Spinal cord (tissue), 10 donors: ENCODE measurements around the gene ARHGEF37. TPM values are rescaled to one million over a fixed set of nuclear protein-coding genes. Genes with fewer than 3 reads are reported as not detected.

Experiments used
- DNase-seq, 6 donors: peaks; one replicate each; pipeline versions ENCODE4 v3.0.0 to v3.0.0-alpha.2; 2013 to 2015; ENCODE audit warnings: low spot score in 6 of 6, low read depth in 4 of 6
- H3K27ac ChIP-seq: one replicate; pipeline ENCODE4 v1.5.1; 2013; ENCODE audit warnings: low read depth, low read length, control low read depth
- H3K27me3 ChIP-seq: one replicate; pipeline ENCODE4 v1.6.1; 2013; ENCODE audit warnings: low read length; ENCODE audit not compliant: control insufficient read depth, insufficient read depth
- H3K36me3 ChIP-seq: one replicate; pipeline ENCODE4 v1.6.1; 2013; ENCODE audit warnings: low read length; ENCODE audit not compliant: control insufficient read depth, insufficient read depth
- H3K4me1 ChIP-seq: one replicate; pipeline ENCODE4 v1.6.1; 2013; ENCODE audit warnings: low read length; ENCODE audit not compliant: control insufficient read depth, insufficient read depth
- H3K4me3 ChIP-seq: one replicate; pipeline ENCODE4 v1.5.1; 2013; ENCODE audit warnings: low read depth, low read length, control low read depth
- H3K9me3 ChIP-seq: one replicate; pipeline ENCODE4 v1.6.1; 2013; ENCODE audit warnings: low read length; ENCODE audit not compliant: control insufficient read depth, insufficient read depth
- WGBS: methylation state at CpG from one replicate; pipeline ENCODE4 v1.1.5; 2013; ENCODE audit warnings: missing lambda C conversion rate; ENCODE audit not compliant: insufficient coverage; 5-methylcytosine and 5-hydroxymethylcytosine counted together
- polyA plus RNA-seq, 2 donors: library from polyadenylated mRNA; unstranded; fragments of 120-200 nt; gene quantifications; one replicate each; pipeline ENCODE4 v1.2.1, GENCODE V29; 2013; ENCODE audit not compliant: insufficient read length in 2 of 2
- total RNA-seq, 2 donors: library from RNA; depleted of rRNA in 1 of 2; stranded (reverse); fragments of 120-200 nt in 1 of 2; fragments of >200 nt in 1 of 2; gene quantifications; one replicate each; pipeline versions ENCODE4 v1.2.3 to v1.2.4, GENCODE V29; 2013 to 2014
- donor health status: healthy.

The ARHGEF37 gene
- total and polyA plus RNA-seq, 4 donors = 5.6 to 22.3 (median 7.1) TPM

- WGBS = 100% methylated on average over 1 of the region's 3 CpGs
- no peak overlapping the region for H3K4me3 ChIP-seq
- no peak overlapping the region for H3K27ac ChIP-seq
- H3K4me1 ChIP-seq = peaks cover 4% of the 10 kb centered on the region
- no peak for DNase-seq
- no peaks in the 10 kb centered on the region for H3K27me3 ChIP-seq
- no peaks in the 10 kb centered on the region for H3K9me3 ChIP-seq
- no peaks in the 10 kb centered on the region for H3K36me3 ChIP-seq
Measured at GRCh38 chr5:149674686-149675085, 93.4 kb downstream of the ARHGEF37 start.

- no peaks in the 10 kb centered on the region for H3K27me3 ChIP-seq
- DNase-seq = peak in 1 of 6 donors; percentile 30
- H3K9me3 ChIP-seq = no peaks in the 10 kb centered on the region
- peaks cover 4% of the 10 kb centered on the region for H3K4me1 ChIP-seq
- no peak overlapping the region for H3K4me3 ChIP-seq
- no peak overlapping the region for H3K27ac ChIP-seq
- WGBS = 77% methylated on average over 10 of the region's 12 CpGs
- no peaks in the 10 kb centered on the region for H3K36me3 ChIP-seq
Measured at GRCh38 chr5:149675610-149676201, 94.4 kb downstream of the ARHGEF37 start.

- Histone ChIP-seq H3K27ac (no peak overlapping the region), H3K4me1 (peaks cover 4% of the 10 kb centered on the region), H3K9me3 (no peaks in the 10 kb centered on the region), H3K36me3 (no peaks in the 10 kb centered on the region), H3K27me3 (no peaks in the 10 kb centered on the region), H3K4me3 (no peak overlapping the region)
- 84% methylated on average over 5 of the region's 7 CpGs for WGBS
- DNase-seq = no peak
Measured at GRCh38 chr5:149677731-149678130, 96.4 kb downstream of the ARHGEF37 start.

- Histone ChIP-seq H3K4me1 (peaks cover 4% of the 10 kb centered on the region), H3K27me3 (no peaks in the 10 kb centered on the region), H3K4me3 (no peak overlapping the region), H3K36me3 (no peaks in the 10 kb centered on the region), H3K27ac (no peak overlapping the region), H3K9me3 (no peaks in the 10 kb centered on the region)
- WGBS = 79% methylated on average over 6 of the region's 7 CpGs
- DNase-seq = no peak
Measured at GRCh38 chr5:149679876-149680809, 98.8 kb downstream of the ARHGEF37 start.

- peak in 1 of 6 donors; percentile 18 for DNase-seq
- WGBS = 75% methylated on average over 1 of the region's 2 CpGs
- Histone ChIP-seq H3K4me3 (no peak overlapping the region), H3K4me1 (peaks cover 1% of the 10 kb centered on the region), H3K36me3 (no peaks in the 10 kb centered on the region), H3K27ac (no peak overlapping the region), H3K27me3 (no peaks in the 10 kb centered on the region), H3K9me3 (no peaks in the 10 kb centered on the region)
Measured at GRCh38 chr5:149680810-149681221, 99.5 kb downstream of the ARHGEF37 start.

- Histone ChIP-seq H3K9me3 (no peaks in the 10 kb centered on the region), H3K36me3 (no peaks in the 10 kb centered on the region), H3K4me3 (no peak overlapping the region), H3K4me1 (no peaks in the 10 kb centered on the region), H3K27me3 (no peaks in the 10 kb centered on the region), H3K27ac (no peak overlapping the region)
- WGBS = 80% methylated on average over 1 of the region's 5 CpGs
- DNase-seq = no peak
Measured at GRCh38 chr5:149681252-149681651, 100.0 kb downstream of the ARHGEF37 start.

GRCh38 chr5:149681922-149682321 is 100.6 kb downstream of the ARHGEF37 start:
- H3K27ac ChIP-seq = no peak overlapping the region
- no peak overlapping the region for H3K4me3 ChIP-seq
- H3K9me3 ChIP-seq = no peaks in the 10 kb centered on the region
- no peak for DNase-seq
- H3K36me3 ChIP-seq = no peaks in the 10 kb centered on the region
- H3K27me3 ChIP-seq = no peaks in the 10 kb centered on the region
- 100% methylated on average over 1 of the region's 2 CpGs for WGBS
- H3K4me1 ChIP-seq = no peaks in the 10 kb centered on the region

GRCh38 chr5:149682532-149683075 is 101.3 kb downstream of the ARHGEF37 start:
- H3K9me3 ChIP-seq = no peaks in the 10 kb centered on the region
- H3K4me1 ChIP-seq = no peaks in the 10 kb centered on the region
- H3K27ac ChIP-seq = no peak overlapping the region
- H3K36me3 ChIP-seq = no peaks in the 10 kb centered on the region
- H3K4me3 ChIP-seq = no peak overlapping the region
- no peak for DNase-seq
- no peaks in the 10 kb centered on the region for H3K27me3 ChIP-seq
- WGBS = 70% methylated on average over 4 of the region's 9 CpGs

GRCh38 chr5:149683964-149684363 is 102.7 kb downstream of the ARHGEF37 start:
- Histone ChIP-seq H3K27me3 (no peaks in the 10 kb centered on the region), H3K27ac (no peak overlapping the region), H3K9me3 (no peaks in the 10 kb centered on the region), H3K4me3 (no peak overlapping the region), H3K4me1 (no peaks in the 10 kb centered on the region), H3K36me3 (no peaks in the 10 kb centered on the region)
- no peak for DNase-seq
- 100% methylated on average over 1 of the region's 6 CpGs for WGBS
